GM20000 (cell line): ENCODE measurements around the gene LIPC.

Experiments used
- DNase-seq: peaks from one replicate; pipeline ENCODE4 v3.0.0; 2012; ENCODE audit warnings: low spot score
- TF ChIP-seq, protein P1 (sequence below): IDR thresholded peaks from 2 replicates; pipeline ENCODE4 v1.5.1; 2012; ENCODE audit warnings: mild to moderate bottlenecking, control low read depth; ENCODE audit errors: extremely low read depth, missing control alignments

LIPC gene

DNA sequence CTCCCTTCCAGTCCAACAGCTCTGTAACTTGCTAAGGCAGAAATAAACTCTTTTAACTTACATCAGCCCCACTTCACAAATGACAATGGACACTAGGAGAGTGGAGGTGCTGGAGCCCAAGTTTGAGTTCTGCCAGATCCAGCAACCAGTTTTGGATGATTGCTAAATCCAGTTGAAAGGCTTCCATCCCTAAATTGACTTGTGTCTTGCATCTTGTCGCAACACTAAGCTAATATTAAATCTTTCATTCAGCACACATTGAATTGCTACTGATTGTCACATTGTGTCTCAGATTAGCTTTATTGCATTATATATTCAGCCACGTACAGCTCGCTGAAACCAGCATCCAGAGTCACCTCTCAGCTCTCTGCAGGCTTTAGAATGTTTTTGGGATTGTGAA, 41.7 kb upstream of the LIPC start:
- no peak for DNase-seq
- TF ChIP-seq, protein P1, sequence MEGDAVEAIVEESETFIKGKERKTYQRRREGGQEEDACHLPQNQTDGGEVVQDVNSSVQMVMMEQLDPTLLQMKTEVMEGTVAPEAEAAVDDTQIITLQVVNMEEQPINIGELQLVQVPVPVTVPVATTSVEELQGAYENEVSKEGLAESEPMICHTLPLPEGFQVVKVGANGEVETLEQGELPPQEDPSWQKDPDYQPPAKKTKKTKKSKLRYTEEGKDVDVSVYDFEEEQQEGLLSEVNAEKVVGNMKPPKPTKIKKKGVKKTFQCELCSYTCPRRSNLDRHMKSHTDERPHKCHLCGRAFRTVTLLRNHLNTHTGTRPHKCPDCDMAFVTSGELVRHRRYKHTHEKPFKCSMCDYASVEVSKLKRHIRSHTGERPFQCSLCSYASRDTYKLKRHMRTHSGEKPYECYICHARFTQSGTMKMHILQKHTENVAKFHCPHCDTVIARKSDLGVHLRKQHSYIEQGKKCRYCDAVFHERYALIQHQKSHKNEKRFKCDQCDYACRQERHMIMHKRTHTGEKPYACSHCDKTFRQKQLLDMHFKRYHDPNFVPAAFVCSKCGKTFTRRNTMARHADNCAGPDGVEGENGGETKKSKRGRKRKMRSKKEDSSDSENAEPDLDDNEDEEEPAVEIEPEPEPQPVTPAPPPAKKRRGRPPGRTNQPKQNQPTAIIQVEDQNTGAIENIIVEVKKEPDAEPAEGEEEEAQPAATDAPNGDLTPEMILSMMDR: no peak

GRCh38 chr15:58390655-58391054, 41.1 kb upstream of the LIPC start:
- TF ChIP-seq, protein P1: no peak
- no peak for DNase-seq

DNA sequence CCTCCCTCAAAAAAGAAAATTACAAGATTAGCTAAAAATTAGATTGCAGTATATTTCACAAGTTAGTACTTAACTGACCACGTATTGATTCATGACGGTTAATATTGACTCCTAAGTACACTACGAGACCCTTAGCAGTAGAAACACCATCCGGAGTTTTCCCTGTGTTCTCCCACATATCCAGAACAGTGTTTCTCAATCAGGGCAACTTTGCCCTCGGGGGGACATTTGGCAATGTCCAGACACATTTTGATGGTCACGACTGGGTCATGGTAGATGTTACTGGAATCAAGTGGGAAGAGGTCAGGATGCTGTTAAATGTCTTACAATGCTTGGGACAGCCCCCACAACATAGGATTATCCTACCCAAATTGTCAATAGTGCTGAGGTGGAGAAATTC, 40.7 kb upstream of the LIPC start:
- DNase-seq: no peak

DNA sequence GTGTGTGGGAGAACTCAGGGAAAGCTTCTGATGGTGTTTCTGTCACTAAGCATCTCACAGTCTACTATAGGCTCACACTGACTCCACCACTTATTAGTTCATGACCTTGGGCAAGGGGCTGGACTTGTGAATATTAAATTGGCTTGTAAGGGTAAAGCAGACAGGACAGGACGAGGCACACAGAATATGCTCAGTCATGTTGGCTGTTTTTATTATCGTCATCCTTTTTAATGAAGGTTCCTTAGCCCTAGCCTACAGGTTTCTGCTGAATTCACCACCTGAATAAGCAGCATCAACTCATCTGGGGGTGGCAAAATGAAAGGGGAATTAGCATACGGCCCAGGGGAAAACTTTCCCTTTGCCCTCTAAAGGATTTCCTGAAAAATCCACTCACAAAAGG, 39.6 kb upstream of the LIPC start:
- DNase-seq: no peak
- TF ChIP-seq, protein P1: no peak

More for the DNA sequence above, 40.7 kb upstream of the LIPC start:
- TF ChIP-seq, protein P1: no peak

- TF ChIP-seq, protein P1: no peak
- no peak for DNase-seq
These were observed 39.1 kb upstream of the LIPC start for GRCh38 chr15:58392611-58393161.

DNA sequence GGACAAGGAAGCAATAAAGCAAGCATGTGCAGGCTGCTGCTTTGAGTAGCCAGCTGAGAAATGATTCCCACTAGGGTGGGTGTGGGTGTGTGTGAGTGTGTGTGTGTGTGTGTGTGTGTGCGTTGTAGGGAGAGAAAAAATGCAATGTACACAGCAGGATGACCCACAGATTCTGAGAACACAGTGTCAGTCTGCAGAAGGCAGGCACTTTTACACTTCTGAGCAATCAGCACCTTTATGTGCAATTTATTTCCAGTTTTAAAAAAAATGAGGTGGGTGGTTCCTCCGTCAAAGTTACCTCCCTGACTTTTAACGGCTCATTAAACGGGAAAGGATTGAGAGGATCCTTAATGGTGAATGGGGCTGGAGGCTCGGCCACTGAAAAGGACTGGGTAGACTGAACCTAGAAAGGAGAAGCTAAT, 38.5 kb upstream of the LIPC start:
- no peak for DNase-seq
- TF ChIP-seq, protein P1: no peak

- TF ChIP-seq, protein P1: no peak
- no peak for DNase-seq
These were observed 35.6 kb upstream of the LIPC start for GRCh38 chr15:58396181-58396580.
